Medulla oblongata (tissue), 1 donor: ENCODE results near the gene MICALL2.

Experiments used
- DNase-seq: peaks from one replicate; pipeline ENCODE4 v3.0.0-alpha.2; 2015; ENCODE audit errors: extremely low spot score

Gene MICALL2

DNA sequence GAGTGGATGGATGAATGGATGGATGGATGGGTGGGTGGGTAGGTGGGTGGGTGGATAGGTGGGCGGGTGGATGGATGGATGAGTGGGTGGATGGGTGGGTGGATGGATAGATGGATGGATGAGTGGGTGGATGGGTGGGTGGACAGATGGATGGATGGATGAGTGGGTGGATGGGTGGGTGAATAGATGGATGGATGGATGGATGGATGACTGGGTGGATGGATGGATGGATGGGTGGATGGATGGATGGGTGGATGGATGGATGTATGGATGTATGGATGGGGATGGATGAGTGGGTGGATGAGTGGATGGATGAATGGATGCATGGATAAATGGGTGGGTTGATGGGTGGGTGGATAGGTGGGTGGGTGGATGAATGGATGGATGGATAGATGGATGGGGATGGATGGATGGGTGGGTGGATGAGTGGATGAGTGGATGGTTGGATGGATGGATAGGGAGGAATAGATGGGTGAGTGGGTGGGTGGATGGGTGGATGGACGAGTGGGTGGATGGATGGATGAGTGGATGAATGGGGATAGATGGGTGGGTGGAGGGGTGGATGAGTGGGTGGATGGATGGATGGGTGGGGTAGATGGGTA lies 43.8 kb downstream of the MICALL2 start:
- DNase-seq = no peak

DNA sequence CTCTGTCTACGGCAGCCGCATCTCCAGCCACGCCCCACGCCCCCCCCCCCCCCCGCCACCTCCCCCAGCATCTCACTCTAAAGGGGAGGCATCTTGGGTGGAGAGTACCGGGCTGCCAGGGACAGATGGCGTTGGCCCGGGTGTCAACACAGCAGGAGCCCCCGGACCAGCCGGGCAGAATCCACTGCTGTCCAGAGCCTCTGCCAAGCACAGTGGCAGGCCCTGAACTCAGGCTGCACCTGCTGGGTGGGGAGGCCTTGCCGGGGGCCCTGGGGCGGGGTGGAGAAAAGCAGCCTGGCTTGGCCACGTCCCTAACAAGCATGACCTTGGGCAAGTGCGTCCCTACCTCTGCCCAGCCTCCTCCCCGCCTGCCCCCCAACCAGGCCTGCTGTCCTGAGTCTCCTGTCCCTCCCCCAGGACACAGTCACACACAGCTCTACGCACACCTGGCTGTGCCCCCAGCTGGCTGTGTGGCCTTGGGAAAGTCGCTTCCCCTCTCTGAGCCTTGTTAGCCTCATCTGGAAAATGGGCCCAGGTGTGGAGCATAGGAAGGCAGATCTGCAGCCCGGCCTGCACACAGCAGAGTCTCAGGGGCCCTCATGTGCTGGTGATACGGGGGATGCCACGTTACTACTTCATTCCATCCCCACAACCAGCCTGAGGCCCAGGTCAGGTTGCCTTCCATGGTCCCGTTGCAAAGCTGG lies 45.2 kb downstream of the MICALL2 start:
- DNase-seq = no peak

DNA sequence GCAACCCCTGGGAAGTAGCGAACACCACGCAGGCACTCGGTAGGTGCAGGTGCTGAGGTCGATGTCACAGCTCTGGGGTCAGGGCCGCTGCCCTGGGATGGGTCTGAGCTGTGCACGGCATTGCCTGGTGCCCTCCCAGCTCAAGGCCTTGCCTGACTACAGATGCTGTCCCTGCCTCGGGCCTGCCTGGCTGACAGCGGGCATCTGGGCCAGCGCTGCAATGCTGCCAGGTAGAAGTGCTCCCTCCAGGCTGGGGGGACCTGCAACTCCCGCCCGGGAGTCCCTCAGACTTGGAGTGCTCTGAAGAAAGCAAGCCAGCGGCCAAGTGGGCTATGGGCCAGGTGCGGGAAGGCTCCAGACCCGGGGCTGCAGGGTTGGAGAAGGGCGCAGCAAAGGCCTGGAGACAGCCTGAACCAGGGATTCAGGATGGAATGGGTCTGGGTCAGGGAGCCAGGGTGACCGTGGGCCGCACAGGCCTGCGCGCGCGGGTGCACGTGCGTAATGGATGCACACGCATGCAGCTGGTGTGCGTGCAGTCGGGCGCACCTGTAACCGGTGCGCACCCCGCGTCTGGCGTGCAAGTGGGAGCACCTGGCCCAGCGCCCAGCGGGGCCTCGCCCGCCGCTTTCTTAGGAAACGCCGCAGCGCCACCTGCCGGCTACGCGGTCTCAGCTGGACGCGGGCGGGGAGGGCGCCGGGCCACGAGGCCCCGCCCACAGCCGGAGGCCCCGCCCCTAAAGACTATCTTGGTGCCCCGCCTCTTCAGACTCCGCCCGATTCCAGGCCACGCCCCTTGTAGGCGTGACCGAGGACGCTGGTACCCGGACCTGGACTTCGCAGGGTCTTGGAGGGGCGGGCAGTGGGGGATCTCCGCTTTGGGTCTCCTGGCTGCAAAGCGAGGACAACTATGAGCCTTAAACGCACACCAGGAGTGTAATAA lies 46.7 kb downstream of the MICALL2 start:
- peak; percentile 80 for DNase-seq

DNA sequence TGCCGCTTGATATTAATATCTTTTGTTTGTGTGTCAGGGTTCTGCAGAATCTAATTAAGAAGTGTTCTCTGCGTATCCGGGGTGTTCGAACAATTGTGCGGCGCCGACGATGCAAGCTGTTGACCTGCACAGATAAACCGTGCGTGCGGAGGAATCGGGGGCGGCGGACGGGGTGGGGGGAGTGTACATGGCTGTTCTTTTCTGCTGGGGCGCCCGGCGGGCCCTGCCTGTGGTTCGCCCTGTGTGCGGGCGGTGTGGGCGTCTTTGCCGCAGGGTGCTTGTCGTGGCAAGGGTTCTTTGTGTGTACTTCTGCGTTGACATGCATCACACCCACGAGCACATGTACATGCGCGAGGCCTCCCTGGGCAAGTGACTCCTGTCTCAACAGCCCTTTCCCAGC lies 47.9 kb downstream of the MICALL2 start:
- DNase-seq = no peak

DNA sequence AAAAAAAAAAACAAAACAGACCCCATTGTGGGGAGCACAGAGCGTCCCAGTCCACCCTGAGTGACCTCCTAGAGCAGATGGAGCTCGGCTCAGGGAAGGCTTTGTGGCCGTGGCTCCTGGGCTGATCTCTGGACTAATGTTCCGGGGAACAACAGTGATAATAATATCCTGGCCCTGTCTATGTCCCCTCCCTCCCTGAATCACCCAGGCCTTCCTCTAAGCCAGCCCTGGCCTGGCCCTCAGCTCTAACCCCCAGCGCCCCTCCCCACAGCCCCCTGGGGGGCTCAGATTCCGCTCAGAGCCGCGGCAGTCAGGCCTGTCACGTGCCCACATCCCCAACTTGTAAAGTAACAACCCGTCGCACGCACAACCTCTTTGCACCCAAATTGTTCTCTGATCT lies 48.3 kb downstream of the MICALL2 start:
- no peak for DNase-seq

- no peak for DNase-seq
Measured at GRCh38 chr7:1409555-1409954, 49.7 kb downstream of the MICALL2 start.

GRCh38 chr7:1408466-1408865 lies 50.8 kb downstream of the MICALL2 start:
- no peak for DNase-seq

GRCh38 chr7:1407892-1408291 lies 51.4 kb downstream of the MICALL2 start:
- DNase-seq = no peak

- DNase-seq = no peak
Measured at GRCh38 chr7:1404898-1405548, 54.2 kb downstream of the MICALL2 start.

DNA sequence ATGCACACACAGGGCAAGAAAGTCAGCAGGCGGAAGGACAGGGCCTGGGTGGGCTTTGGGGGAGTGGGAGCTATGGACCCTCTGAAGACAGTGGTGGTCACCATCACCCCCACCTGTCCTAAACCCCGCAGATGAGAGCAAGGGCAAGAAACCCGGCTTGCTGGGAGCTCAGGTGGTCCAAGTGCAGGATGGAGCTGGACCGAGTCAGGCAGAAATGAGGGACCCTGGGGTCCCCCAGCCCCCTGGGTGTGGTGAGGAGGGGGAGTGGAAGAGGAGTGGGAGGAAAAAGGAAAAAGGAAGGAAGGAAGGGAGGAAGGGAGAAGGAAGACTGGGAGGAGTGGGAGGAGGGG lies 54.8 kb downstream of the MICALL2 start:
- no peak for DNase-seq

GRCh38 chr7:1403638-1404459 lies 55.4 kb downstream of the MICALL2 start:
- peak; percentile 4 for DNase-seq

DNA sequence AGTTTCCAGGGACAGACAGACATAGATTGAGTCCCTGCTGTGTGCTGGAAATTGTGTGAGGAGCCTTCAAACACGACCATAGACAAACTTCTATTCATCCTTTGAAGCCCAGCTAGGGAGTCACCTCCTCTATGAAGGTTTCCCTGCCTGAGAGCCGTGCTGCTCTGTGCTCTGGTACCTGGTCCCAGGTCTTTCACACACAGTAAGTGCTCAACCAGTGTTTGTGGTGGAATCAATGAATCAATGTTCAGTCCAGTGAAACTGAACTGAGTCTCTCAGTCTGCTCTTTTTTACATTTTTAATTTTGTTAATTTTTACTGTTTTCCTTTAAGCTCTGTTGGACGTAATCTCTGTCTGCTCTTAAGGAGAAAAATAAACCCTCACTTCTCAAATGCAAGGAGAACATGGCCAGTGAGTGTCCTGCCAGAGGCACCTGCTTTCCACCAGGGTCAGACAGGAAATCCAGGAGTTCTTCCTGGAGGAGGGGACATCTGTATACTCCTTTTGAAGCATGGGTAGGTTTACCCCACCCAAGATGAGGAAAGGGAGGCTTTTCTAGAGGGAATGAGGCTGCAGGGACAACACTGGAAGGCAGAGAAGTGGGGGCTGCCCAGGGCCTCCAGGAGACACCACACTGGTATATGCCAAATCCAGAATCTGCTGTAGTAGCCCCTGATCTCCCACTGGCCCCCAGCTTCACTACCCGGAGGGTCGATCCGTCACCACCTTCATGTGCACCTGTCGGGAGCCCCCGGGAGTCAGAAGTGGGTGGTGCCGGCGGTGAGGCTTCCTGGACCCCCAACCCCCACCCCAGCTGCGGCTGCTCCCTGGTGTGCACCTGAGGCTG lies 56.3 kb downstream of the MICALL2 start:
- DNase-seq = no peak

DNA sequence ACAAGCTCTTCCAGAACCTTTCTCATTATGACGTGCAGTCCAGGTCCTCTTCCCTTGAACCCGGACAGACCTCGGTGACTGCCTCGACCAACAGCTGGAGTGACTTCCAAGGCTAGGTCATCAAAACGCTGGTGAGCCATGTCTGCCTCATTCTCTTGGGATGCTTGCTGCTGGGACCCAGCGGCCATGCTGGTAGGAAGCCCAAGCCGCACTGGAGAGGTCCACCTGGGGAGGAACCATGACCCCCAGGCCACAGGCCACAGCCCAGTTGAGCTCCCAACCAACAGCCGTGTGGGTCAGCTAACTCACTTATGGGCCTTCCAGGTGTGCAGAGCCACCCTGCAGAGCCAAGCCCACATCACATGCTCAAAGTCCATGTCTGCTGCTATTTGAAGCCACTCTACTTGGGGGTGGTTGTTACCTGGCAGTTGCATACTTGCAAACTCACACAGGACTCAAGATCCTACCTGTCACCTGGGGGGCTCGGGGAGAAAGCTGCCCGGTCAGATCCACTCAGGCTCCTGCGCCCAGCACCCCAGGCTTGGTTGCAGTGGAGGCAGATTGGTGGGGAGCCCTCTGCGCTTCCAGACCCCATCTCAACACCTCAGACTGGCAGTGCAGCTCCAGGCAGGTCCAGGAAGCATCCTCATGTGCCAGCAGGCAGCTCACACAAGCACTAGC lies 57.0 kb downstream of the MICALL2 start:
- DNase-seq = no peak

DNA sequence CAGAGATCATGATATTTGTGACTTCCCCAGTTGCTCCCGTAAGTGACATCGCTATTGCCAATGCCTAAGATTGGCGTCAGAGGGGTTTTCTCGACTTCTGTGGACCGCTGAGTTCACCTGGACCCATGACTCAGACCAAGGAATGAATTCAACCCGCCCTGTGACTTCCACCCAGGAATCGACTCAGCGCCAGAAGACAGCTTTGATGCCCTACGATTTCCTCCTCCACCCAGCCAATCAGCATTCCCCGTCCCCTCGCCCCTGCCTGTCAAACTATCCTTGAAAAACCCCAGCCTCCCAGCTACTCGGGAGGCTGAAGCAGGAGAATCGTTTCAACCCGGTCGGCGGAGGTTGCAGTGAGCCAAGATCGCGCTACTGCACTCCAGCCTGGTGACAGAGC lies 58.3 kb downstream of the MICALL2 start:
- DNase-seq = no peak

DNA sequence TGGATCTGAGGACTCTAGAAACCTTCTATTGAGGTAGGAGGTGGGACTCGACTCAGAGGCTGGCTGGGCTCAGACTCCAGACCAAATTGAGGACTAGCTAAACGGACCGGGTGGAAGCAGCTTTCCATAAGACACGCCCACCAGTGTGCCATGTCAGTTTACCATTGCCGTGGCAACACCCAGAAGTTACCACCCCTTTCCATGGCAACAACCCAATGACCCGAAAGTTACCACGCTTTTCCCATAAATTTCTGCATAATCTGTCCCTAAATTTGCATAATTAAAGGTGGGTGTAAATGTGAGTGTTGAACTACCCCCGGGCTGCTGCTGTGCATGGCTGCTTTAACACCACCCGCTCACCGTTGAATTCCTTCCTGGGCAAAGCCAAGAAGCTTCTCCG lies 58.9 kb downstream of the MICALL2 start:
- DNase-seq = no peak

DNA sequence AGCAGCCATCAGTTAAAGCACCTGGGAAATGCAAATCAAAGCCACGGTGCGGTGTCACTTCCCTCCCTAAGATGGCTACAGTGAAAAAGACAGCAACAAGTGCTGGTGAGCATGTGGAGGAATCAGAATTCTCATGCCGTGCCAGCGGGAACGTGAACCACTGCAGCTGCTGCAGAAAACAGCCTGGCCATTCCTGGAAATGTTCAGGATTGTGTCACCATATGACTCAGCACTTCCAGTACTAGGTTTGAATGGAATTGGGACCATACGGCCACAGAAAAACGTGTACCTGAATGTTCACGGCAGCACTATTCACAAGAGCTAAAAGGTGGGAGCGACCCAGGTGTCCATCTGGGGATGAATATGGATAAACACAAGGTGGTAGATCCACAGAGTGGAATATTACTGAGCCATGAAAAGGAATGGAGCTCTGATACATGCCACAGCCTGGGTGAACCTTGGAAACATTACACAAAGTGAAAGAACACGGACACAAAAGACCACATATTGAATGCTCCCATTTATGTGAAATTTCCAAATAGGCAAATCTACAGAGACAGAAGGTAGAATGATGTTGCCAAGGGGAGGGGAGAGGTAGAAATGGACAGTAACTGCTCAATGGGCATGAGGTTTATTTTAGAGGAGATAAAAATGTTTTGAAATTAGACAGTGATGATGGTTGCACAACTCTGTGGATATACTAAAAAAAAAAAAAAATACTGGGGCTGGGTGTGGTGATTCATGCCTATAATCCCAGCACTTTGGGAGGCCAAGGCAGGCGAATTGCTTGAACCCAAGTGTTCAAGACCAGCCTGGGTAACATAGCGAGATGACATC lies 61.6 kb downstream of the MICALL2 start:
- no peak for DNase-seq

- DNase-seq = no peak
Measured at GRCh38 chr7:1396195-1396594, 63.1 kb downstream of the MICALL2 start.

- no peak for DNase-seq
Measured at GRCh38 chr7:1395211-1396070, 63.8 kb downstream of the MICALL2 start.
